DOHH2 (cell line): ENCODE data around the gene EBLN1.

Experiments
- H3F3A ChIP-seq: fragments of 200-600 bp; sonication (generic), shearing (Covaris generic); 2 replicates; pipeline ENCODE4 v1.6.0; 2016; ENCODE audit warnings: antibody characterized with exemption, mild to moderate bottlenecking; ENCODE audit not compliant: control insufficient read depth, insufficient read depth
- H3K27ac ChIP-seq: fragments of 200-600 bp; sonication (generic); 2 replicates; pipeline ENCODE4 v1.5.1; 2014; ENCODE audit warnings: low read depth, mild to moderate bottlenecking, low read length, moderate library complexity
- H3K27me3 ChIP-seq: fragments of 200-600 bp; sonication (generic); 2 replicates; pipeline ENCODE4 v1.6.1; 2014; ENCODE audit warnings: mild to moderate bottlenecking, low read length, mixed read lengths; ENCODE audit not compliant: control insufficient read depth
- H3K36me3 ChIP-seq: fragments of 200-600 bp; sonication (generic); 2 replicates; pipeline ENCODE4 v1.6.1; 2014; ENCODE audit warnings: mild to moderate bottlenecking, low read length, moderate library complexity, mixed read lengths; ENCODE audit not compliant: control insufficient read depth
- H3K4me1 ChIP-seq: fragments of 200-600 bp; sonication (generic); 2 replicates; pipeline ENCODE4 v1.6.1; 2014; ENCODE audit warnings: mild to moderate bottlenecking, low read length, mixed read lengths; ENCODE audit not compliant: control insufficient read depth
- H3K4me2 ChIP-seq: fragments of 200-600 bp; sonication (generic); 2 replicates; pipeline ENCODE4 v1.6.0; 2014; ENCODE audit warnings: mild to moderate bottlenecking, low read length, moderate library complexity
- H3K4me3 ChIP-seq: fragments of 200-600 bp; sonication (generic); 2 replicates; pipeline ENCODE4 v1.5.1; 2014; ENCODE audit warnings: mild to moderate bottlenecking, low read length, mixed read lengths
- H3K79me2 ChIP-seq: fragments of 200-600 bp; sonication (generic); 2 replicates; pipeline ENCODE4 v1.6.1; 2014; ENCODE audit warnings: mild to moderate bottlenecking, low read length, mixed read lengths; ENCODE audit not compliant: control insufficient read depth
- H3K9me2 ChIP-seq: fragments of 200-600 bp; sonication (generic); replicated peaks from 2 replicates; pipeline ENCODE4 v1.6.1; 2014; ENCODE audit warnings: mild to moderate bottlenecking, low read length, mixed read lengths; ENCODE audit not compliant: control insufficient read depth
- H3K9me3 ChIP-seq: fragments of 200-600 bp; sonication (generic); 2 replicates; pipeline ENCODE4 v1.6.1; 2014; ENCODE audit warnings: antibody characterized with exemption, low read length, mixed read lengths; ENCODE audit not compliant: control insufficient read depth, insufficient read depth
- H4K20me1 ChIP-seq: fragments of 200-600 bp; sonication (generic); 2 replicates; pipeline ENCODE4 v1.6.0; 2014; ENCODE audit warnings: low read depth, mild to moderate bottlenecking, antibody characterized with exemption, low read length, moderate library complexity; ENCODE audit not compliant: control insufficient read depth, insufficient read depth
- CTCF ChIP-seq: fragments of 200-600 bp; sonication (generic); IDR thresholded peaks from one replicate; pipeline ENCODE4 v1.5.1; 2014; ENCODE audit warnings: antibody characterized with exemption, mild to moderate bottlenecking, low read depth, low read length; ENCODE audit not compliant: poor library complexity, severe bottlenecking
- EZH2phosphoT487 ChIP-seq: fragments of 200-600 bp; sonication (generic); IDR thresholded peaks from 2 replicates; pipeline ENCODE4 v1.6.1; 2017; ENCODE audit warnings: borderline replicate concordance, mild to moderate bottlenecking, antibody characterized with exemption, low read length, moderate library complexity, mixed read lengths

The EBLN1 gene

DNA sequence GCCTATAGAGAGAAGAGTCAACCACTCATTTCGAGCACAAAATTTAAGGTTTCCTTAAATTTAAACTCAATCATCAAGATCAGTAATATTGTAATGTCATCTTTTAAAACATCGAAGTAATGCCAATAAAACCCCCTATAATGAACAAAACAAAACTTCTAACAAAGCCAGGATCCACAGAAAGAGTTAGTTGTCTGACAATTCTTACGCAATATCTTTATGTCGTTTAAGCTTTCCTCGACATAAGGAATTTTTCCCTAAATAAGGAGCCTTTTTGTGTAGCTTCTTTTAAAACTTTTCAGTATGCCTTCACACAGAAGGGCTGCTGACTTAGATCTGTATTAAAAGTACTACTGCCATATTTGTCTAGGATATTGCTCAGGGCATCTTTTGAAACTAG, 7.5 kb downstream of the EBLN1 start:
- Histone ChIP-seq H3F3A (no peaks in the 10 kb centered on the region), H3K4me1 (no peaks in the 10 kb centered on the region), H3K27me3 (no peaks in the 10 kb centered on the region; the same call in 1 of the 2 replicates), H3K9me3 (no peaks in the 10 kb centered on the region), H3K4me3 (no peak overlapping the region), H3K27ac (no peak overlapping the region), H3K79me2 (no peaks in the 10 kb centered on the region), H3K36me3 (no peaks in the 10 kb centered on the region), H3K4me2 (no peak overlapping the region), H3K9me2 (no peaks in the 10 kb centered on the region), H4K20me1 (no peaks in the 10 kb centered on the region)
- TF ChIP-seq EZH2phosphoT487 (no peak), CTCF (no peak)

DNA sequence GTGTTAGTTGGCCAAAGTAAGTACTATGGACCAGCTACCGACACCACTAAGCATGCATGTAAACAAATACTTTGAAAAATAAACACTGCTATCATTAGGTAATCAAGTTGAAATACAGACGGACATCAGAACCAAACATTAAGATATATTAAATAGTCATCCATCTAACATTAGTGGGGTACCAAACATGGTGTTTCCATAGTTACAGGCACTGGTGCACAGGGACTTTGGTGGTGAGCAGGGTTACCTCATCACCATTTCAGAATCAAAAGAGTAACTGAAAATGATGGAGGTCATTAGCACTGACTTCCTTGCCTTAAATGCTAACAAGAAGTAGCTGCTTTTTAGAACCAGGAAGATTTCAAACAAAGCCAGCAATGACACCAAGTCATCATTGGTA, 23.9 kb downstream of the EBLN1 start:
- Histone ChIP-seq H3K4me2 (no peak overlapping the region), H3K27ac (no peak overlapping the region), H4K20me1 (no peaks in the 10 kb centered on the region), H3K9me2 (no peaks in the 10 kb centered on the region), H3K9me3 (no peaks in the 10 kb centered on the region), H3K4me3 (no peak overlapping the region), H3K27me3 (no peaks in the 10 kb centered on the region), H3K36me3 (no peaks in the 10 kb centered on the region), H3K79me2 (no peaks in the 10 kb centered on the region), H3K4me1 (no peaks in the 10 kb centered on the region), H3F3A (no peaks in the 10 kb centered on the region)
- no peak for TF ChIP-seq CTCF
- no peak for TF ChIP-seq EZH2phosphoT487

- Histone ChIP-seq H3K4me1 (no peaks in the 10 kb centered on the region), H3K4me3 (no peak overlapping the region), H3K4me2 (no peak overlapping the region), H3K9me2 (no peaks in the 10 kb centered on the region), H3F3A (no peaks in the 10 kb centered on the region), H3K79me2 (no peaks in the 10 kb centered on the region), H3K36me3 (no peaks in the 10 kb centered on the region), H4K20me1 (no peaks in the 10 kb centered on the region), H3K9me3 (no peaks in the 10 kb centered on the region), H3K27me3 (peaks cover 9% of the 10 kb centered on the region), H3K27ac (no peak overlapping the region)
- TF ChIP-seq CTCF = no peak
Observed at GRCh38 chr10:22185586-22185985, 32.2 kb downstream of the EBLN1 start.

DNA sequence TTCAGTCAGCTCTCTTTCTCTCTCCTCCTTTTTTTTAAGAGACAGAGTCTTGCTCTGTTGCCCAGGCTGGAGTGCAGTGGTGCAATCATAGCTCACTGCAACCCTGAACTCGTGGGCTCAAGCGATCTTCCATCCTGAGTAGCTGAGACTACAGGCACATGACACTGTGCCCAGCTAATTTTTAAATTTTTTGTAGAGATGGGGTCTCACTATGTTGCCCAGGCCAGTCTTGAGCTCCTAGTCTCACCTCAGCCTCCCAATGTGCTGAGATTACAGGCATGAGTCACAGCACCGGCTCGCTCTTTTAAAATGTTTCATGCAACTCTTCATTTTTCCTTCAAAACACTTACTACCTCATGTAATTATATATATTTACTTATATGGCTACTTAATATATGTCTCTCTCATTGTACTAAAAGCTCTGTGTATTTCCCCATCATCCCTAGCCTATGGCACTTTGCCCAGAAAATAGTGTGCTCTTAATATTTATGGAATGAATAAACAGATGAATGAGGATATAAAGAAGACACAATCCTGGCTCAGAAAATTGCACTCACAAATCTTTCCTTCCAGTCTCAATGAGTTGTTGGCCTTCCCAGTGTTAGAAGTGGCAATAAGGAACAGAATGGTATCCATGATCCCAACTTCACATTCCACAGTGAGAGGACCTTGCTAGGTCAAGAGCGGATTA, 33.9 kb downstream of the EBLN1 start:
- Histone ChIP-seq H3K4me3 (no peak overlapping the region), H3K79me2 (no peaks in the 10 kb centered on the region), H3K27me3 (peaks cover 13% of the 10 kb centered on the region), H3K4me1 (no peaks in the 10 kb centered on the region), H3K27ac (no peak overlapping the region), H3K9me2 (no peaks in the 10 kb centered on the region), H3K9me3 (no peaks in the 10 kb centered on the region), H3K36me3 (no peaks in the 10 kb centered on the region), H4K20me1 (no peaks in the 10 kb centered on the region), H3K4me2 (no peak overlapping the region), H3F3A (no peaks in the 10 kb centered on the region)
- TF ChIP-seq EZH2phosphoT487 = no peak
- TF ChIP-seq CTCF = no peak
